NCI-H2081 treated with DMSO at 0.1 percent for 48 hours (cell line): Measurements from ENCODE around the gene DDIT4.
"Not testable (repeated sequence)": the region's sequence is repeated elsewhere in the genome, so short reads cannot be mapped to it uniquely, and the experiment has no call there.

ENCODE experiments used
- DNase-seq: peaks from one replicate; lab custom pipeline; 2025; lab: John Stamatoyannopoulos, UW

Gene DDIT4

DNA sequence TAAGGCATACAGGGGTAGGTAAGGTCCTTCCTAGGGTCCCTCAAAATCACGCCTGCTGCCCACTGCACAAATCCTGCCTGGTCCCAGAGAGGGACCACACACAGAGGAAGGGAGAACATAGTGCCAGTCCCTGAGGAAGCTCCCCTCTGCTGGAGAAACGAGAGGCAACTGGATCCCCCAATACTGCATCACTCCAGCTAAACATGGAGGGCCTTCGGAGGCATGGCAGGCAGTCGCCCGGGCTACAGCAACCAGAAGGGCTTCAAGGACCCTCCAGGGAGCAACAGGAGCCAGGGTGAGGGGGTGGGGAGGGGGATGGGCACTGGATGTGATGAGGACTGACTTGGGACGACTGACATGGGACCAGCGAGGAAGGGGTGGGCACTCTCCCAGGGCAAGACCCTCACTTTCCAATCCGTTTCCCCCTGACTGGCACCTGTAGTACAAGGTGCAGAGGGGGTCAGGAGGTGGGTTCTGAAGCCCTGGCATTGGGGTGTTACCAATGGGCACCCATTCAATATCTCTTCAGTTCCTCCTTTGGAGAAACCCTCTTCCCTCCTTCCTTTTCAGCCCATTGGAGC, 21.7 kb downstream of the DDIT4 start:
- DNase-seq = no peak

DNA sequence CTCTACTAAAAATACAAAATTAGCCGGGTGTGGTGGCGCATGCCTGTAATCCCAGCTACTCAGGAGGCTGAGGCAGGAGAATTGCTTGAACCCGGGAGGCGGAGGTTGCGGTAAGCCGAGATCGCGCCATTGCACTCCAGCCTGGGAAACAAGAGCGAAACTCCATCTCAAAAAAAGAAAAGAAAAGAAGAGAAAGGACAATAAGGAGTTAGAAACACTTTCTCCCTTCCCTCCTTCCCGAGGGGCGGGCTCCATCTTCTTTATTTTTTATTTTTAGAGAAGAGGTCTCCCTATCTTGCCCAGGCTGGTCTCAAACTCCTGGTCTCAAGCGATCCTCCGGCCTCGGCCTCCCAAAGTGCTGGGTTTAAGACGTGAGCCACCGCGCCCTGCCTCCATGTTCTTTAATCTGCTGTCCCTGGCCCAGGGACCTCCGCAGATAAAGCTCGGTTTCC, 23.1 kb downstream of the DDIT4 start:
- DNase-seq = not testable (repeated sequence)

DNA sequence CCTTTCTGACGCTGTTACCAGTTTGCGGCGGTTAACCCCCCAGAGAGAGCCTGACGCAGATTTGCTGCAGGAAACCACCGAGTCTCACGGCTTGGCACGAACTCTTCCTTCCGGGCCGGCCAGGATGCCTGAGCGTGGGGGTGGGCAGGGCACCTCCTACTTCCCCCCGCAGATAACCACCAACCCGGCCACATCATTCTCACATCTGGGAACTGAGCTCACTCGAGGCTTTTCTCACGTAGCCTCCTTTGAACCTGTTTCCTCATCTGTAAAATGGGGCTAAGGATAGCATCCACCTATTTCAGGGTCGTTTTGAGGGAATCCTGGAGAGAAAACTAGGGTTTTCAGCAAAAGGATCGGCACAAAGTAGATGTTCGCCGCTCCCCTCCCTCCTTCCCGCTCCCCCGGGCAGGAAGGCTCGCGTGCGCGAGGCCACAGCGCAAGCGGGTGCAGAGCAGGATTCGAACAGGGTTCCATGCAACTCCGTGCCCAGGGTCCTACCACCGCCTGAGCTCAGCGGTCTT, 23.6 kb downstream of the DDIT4 start:
- DNase-seq = no peak

DNA sequence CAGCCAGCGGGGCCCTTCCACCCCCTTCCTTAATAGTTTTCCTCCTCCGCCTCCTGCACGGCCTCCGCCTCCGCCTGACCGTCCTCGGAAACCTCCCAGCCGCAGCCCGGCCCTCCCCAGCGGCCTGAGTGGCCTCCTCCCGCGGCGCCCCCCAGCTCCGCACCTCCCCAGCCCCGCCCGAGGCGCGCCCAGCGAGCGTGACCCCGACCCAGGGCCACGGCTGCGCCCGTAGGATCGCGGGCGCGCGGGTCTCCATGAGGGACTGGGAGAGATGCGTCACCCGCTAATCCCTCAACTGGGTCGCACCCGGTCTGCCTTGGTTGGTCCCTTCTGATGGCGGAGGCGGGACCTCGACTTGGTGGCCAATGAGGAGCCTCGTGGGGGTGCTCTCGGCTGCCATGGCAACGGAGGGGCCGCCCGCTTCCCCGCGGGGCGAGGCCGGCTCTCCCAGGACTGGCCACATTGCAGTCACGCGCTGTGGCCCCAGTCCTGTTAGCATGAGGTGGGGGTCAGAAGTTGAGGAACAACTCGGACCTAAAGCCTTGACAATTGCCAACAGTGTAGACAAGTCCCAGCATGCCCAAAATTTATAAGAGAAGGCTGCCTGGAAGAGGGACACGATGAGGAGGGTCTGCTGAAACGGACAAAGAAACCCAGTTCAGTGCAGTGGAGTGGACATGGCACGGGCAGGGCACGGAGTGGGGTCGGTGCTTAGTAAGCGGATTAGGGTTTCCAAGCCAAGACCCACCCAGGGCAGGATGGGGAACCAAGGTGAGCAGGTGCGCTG, 24.3 kb downstream of the DDIT4 start:
- peak; percentile 45 for DNase-seq

DNA sequence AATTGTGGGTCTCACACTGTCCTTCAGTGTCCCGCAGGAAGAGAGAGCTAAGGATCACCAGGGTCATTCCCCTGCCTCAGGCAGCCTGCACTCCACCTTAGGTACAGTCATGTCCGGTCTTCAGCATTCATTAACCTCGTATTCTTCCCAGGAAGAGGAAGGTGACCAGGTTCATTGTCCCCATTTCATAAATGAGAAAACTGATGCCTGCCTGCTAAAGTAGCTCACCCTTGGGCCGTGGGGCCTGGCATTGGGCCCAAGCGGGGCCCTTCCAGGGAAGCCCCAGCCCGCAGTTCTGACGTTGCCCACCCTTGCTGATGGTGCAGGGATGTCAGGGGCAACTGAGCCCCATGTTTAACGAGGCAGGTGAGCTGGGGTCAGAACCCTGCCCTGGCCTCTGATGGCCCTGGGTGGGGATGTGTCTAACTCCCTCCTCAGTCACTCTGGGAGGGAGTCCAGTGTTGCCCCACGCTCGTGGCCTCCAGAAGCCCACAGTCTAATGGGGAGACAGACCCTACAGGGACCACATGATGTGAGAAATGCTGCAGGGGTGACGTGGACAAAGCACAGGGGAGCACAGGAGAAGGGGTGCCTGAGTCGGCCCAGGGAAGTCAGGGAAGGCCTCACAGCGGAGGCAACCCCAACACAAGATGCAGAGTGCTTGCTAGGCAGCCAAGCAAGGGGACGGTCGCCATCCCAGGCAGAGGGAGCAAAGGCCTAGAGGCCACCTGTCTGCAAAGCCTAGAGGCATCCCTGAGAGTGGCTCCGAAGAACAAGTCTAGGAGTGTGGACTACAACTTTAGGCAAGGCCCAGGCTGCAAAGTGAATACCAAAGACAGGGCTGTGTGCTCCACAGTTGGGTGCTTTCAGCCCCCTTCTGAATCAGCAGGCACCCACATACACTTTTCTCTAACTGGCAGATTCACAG, 25.1 kb downstream of the DDIT4 start:
- no peak for DNase-seq

DNA sequence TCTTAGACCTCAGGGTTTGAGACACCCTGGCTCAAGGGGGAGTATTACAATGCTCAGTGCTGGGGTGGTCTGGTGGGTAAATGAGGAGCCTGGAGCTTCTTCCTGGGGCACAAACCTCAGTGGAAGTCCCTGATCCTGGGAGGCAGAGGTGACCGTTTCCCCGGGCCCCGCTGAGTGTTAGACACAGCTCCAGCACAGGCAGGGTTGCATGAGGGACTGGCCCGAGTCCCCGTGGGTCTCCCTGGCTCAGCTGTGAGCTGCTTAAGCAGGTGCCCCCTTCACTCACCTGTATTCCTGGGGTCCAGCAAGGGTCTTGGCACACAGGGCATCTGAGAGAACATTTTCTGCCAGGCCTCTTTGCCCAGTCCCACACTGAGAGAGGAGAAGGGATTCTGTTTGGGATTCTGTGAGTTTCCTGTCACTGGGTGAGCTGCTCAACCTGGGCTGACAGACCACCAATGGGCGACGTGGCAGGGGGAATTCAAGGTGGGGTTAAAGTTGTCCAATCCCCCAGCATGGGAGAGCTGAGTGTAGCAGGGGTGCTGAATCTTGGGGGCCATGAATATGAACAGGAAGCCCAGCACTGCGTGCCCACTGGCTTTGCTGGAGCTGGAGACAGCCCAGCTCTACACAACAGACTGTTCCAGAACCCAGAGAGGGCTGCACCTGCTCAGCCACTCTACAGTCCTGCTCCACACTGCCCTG, 29.9 kb downstream of the DDIT4 start:
- no peak for DNase-seq

DNA sequence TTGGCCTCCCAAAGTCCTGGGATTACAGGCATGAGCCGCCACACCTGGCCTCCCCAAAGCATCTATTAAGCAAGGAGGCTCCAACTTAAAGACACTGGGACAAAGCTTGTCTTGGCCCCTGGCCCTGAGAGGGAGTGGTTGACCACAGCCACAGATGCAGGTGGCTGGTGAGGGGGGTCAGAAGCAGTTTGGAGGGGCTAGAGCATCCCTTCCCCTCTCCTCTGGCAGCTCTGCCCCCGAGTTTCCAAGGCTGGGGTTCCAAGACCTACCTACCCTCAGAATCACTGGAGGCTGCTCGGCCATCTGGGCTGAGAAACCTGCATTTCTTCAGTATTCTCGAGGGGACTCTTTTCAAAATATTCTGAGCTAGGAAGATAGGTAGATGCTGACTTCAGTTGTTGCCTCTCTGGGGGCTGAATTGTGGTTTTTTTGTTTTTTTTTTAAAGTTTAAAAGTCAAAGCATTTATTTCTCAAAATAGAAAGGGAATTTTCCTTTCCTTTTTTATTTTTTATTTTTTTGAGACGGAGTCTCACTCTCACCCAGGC, 32.6 kb downstream of the DDIT4 start:
- no peak for DNase-seq

DNA sequence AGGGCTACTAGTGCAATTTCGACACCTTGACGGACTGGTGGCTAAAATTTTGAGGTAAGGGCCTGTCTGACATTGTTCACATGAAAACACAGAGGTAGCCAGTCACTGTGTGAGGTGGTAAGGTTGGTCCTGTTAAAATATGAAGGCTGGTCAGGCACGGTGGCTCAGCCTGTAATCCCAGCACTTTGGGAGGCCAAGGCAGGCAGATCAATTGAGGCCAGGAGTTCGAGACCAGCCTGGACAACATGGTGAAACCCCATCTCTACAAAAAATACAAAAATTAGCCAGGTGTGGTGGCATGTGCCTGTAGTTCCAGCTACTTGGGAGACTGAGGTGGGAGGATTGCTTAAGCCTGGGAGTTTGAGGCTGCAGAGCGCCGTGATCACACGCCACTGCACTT, 34.0 kb downstream of the DDIT4 start:
- DNase-seq = not testable (repeated sequence)

DNA sequence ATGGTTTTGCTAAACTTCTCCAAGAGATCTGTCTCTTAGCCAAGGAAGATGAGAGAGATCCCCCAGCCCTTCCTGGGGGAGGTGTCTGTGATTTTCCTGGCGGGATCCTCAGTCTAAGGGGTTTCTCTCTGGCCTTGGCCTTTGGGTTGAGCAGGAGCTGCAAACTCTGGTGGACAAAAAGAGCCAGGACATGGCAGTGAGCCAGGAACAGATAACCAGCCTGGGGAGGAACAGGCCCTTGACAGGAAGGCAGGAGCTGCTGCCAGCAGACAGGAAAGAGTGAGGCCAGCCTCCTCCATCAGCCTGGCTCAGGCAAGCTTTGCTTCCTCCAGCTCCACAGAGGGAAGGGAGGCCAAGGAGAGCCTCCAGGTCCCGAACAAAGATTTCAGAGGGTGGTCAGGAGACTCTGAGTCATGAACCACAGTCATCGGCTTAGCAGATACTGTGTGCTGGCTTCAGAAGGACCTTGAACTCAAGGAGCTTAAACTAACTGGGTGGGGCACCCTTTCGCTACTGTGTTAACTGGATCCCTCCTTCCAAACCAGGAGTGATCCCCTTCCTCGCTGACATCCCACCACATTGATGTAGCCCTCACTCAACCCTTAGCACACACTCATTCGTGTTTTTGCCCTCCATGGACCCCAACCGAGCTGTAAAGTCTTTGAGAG, 34.7 kb downstream of the DDIT4 start:
- no peak for DNase-seq

DNA sequence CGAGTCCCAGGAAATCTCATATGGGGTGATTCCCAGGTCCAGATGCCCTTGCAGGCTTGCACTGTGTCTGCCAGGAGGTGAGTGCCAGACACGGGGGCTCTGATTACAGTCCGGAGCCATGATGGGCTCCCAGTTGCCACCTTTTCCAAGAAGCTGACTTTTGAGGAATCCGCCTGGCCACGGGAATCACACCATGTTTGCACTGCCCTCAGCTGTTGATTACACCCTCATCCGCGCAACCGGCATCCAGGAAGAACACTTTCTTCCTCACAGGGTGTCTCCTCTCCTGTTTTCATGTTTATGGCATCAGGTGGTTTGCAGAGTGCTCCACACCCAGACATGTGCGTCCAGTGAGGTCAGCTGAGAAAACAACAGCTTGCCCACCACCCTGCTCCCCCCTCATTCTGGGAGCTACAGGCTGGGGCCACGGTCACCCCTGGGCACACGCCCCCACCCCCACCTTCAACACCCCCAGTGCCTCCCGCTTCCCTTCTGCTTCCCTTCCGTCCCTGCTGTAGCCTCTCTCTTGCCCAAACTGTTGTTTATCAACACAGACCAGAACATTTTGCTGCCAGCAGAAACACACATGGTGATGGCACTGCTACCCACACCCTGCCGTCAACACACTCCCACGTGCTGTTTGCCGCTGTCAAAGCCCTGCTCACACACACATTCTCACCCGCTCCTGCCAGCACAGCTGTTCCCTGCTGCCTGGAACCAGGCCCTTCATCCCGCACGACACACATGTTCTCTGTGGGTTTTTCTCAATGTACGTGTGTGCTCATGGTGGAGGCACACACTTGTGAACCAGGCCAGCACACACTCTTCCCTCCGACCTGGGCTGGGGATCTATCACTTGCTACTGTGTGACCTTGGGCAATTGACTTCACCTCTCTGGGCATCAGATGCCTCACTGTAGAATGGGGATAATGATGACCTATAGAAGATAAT, 35.8 kb downstream of the DDIT4 start:
- no peak for DNase-seq

DNA sequence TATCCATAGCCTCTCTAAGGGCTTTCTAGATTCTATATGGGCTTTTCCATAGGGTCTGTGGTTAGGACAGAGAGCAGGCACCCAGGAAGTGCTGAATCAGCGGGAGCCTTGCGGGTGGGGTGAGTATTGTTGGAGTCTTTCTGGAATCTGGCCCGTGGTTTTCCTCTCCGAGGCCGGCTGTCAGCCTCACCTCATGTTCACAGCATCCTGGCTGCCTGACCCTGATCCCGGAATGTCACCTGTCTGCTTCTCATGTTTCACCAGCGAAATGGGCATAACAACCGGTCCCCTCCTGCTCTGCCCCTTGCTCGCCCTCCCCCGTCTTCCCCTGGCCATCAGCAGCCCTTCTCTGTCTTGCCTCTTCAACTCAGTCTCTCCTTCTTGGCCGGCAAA, 36.5 kb downstream of the DDIT4 start:
- DNase-seq = no peak

DNA sequence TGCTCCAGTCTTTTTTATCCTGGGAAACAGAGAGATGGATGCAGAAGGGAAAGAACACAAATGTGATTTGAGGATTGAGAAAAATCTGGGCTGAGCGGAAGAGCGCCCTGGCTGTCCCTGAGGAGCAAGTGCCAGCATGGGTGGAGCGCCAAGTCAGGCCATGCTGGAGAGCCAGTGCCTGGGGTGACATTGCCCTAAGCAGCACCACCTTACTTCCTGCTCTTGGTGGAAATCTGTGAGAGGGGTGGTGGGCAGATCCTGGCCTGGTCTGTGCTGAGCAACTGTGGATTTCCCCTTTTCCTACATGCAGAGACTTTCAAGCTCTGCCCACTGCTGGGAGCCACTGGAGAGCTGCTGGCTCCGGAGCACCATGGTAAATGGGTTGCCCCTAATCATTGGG, 36.9 kb downstream of the DDIT4 start:
- DNase-seq = no peak

DNA sequence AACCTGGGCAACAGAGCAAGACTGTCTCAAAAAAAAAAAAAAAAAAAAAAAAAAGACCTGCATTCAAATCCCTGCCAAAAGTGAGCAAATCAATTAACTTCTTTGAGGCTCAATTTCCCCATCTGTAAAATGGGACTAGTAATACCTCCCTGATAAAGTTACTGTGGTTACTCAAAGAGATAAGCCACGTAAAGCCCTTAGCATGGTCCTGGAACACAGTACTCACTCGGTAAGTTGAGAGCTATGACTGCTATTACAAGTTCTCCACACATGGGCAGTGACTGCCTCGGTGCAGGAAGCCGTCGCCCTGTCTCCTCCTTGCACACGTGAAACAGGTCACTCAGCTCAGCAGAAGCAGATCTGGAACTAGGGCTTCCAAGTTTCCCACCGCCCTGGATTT, 37.9 kb downstream of the DDIT4 start:
- DNase-seq = no peak

DNA sequence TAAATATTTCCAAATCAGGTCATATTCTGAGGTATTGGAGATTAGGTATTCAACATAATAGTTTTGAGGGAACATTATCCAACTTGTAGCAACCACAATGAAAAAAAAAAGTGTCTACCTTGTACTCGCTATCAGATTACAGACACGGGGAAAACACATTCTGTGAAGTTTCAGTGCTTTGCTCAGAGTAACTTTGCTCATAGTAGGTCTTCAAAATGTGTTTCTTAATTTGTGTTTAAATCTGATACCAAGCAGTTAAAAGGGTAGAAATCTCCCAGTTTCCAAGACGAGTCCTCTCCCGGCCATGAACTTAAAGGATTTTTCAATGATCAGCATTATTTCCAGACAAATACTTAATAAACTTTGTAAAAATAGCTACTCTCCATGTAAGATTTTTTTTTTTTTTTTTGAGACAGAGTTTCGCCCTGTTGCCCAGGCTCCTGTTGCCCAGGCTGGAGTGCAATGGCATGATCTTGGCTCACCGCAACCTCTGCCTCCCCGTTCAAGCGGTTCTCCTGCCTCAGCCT, 39.2 kb downstream of the DDIT4 start:
- DNase-seq = no peak

DNA sequence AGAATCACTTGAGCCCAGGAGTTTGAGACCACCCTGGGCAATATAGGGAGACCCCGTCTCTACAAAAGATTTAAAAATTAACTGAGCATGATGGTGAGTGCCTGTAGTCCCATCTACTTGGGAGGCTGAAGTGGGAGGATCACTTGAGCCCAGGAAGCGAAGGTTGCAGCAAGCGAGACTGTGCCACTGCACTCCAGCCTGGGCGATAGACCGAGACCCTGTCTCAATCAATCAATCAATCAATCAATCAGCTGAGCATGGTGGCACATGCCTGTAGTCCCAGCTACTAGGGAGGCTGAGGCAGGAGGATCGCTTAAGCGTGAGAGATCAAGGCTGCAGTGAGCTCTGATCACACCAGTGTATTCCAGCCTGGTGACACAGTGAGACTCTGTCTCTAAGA, 40.5 kb downstream of the DDIT4 start:
- DNase-seq = no peak

DNA sequence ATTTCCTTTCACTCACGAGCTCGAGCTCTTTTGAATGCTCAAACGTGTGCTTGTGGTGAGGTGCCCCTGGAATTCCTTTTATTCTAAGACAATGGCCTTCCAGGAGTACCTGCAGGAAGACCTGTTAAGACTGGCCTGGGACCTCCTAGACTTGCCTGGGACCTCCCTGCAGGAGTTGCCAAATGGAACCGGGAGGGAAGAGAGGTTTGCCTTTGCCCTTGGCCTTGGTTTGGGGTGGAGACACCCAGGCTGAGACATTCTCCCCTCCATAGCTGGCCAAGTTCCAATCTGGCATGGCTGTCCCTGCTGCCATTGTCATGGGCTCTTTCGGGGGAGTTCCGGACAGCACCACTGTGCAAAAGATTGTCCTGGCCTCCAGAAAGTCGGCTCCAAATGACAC, 41.3 kb downstream of the DDIT4 start:
- DNase-seq = no peak

DNA sequence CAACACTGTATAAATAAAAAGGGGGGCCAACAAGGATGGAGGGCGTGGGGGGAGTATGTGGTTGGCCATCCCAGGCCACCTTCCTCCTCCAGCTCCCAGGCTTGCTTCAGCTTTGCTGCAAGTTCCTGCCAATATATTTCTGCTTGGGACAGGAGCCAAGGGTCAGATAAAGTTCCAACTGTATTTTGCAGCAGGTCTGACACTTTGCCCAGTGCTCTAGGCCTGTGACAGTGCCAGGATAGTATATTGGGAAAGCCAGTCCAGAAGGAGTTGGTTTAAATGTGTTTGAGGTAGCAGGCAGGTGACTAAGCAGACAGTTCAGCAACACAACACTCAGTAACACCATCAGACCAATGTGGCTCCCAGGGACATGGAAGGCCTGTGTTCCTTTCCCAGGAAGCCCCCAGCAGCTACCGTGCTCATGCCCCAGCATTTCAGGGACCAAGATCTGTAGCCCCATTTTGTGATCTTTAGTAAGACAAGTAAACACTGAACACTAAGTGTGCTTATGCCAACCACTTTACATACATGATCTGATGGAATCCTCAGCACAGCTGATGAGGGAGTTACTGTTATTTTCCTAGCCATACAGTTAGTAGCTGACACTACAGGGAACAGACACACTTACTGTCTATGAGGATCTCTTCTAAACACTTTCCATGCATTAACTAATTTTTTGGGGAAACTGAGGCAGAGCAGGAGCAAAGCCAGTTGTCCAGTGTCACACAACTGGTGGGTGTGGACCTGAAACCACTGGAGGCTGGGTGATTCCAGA, 42.1 kb downstream of the DDIT4 start:
- no peak for DNase-seq

DNA sequence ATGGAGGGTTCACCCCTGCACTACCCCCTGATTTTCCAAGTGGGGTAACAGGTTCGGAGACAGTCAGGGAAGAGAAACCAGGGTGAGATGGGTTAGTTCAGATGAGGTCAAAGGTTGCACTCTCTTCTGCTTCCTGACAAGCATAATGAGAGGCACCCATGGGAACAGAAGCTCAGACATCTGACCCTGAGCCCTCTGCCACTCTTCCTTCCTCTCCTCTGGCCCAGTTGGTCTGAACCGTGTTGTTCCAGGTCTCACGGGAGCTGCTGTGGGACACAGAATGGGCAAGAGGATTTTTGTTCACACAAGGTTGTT, 42.6 kb downstream of the DDIT4 start:
- DNase-seq = no peak
